ENCODE results near the gene GCK. TPM values are rescaled to one million over a fixed set of nuclear protein-coding genes. Genes with fewer than 3 reads are reported as not detected.

The GCK gene
- total RNA-seq, 1 experiment from 2014 or later = not detected

DNA sequence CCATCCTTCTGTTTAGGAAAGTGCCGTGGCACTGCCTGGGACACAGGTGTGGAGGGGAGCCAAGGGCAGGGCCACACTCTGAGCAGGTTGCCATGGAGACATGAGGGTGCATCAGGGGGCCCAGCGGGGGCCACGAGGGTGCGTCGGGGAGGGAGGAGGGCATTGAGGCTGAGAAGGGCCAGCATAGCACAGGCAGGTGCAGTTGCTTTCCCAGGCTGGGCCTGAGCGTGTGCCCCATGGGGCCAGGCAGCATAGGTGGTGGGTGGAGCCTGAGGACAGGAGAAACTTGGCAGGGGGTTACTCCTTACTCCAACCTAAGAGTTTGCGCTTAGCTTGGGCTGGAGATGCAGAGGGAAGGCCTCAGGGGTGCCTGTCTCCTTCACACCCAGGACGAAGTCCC lies 26.8 kb upstream of the GCK start:
- Mint-ChIP-seq H3K9me3 (ENCODE audit: low read depth, unreplicated experiment) (no peaks in the 10 kb centered on the region), H3K4me3 (ENCODE audit: low read depth, unreplicated experiment) (no peak overlapping the region), H3K4me1 (ENCODE audit: low read depth, unreplicated experiment) (no peaks in the 10 kb centered on the region), H3K36me3 (ENCODE audit: insufficient read depth, unreplicated experiment) (peaks cover 8% of the 10 kb centered on the region), H3K27me3 (ENCODE audit: unreplicated experiment) (peaks cover 25% of the 10 kb centered on the region), H3K27ac (ENCODE audit: unreplicated experiment) (no peak overlapping the region)
- CTCF ChIA-PET = no interaction called here
- intact Hi-C loops (cut with micrococcal nuclease; ENCODE audit: unreplicated experiment) = no loop called here
- no TSS peak for BruUV-seq (replicated peaks)
- no peak for DNase-seq
- TF ChIP-seq, protein P1, sequence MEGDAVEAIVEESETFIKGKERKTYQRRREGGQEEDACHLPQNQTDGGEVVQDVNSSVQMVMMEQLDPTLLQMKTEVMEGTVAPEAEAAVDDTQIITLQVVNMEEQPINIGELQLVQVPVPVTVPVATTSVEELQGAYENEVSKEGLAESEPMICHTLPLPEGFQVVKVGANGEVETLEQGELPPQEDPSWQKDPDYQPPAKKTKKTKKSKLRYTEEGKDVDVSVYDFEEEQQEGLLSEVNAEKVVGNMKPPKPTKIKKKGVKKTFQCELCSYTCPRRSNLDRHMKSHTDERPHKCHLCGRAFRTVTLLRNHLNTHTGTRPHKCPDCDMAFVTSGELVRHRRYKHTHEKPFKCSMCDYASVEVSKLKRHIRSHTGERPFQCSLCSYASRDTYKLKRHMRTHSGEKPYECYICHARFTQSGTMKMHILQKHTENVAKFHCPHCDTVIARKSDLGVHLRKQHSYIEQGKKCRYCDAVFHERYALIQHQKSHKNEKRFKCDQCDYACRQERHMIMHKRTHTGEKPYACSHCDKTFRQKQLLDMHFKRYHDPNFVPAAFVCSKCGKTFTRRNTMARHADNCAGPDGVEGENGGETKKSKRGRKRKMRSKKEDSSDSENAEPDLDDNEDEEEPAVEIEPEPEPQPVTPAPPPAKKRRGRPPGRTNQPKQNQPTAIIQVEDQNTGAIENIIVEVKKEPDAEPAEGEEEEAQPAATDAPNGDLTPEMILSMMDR (IDR thresholded peaks at IDR 0.05; ENCODE audit: unreplicated experiment) = no peak

DNA sequence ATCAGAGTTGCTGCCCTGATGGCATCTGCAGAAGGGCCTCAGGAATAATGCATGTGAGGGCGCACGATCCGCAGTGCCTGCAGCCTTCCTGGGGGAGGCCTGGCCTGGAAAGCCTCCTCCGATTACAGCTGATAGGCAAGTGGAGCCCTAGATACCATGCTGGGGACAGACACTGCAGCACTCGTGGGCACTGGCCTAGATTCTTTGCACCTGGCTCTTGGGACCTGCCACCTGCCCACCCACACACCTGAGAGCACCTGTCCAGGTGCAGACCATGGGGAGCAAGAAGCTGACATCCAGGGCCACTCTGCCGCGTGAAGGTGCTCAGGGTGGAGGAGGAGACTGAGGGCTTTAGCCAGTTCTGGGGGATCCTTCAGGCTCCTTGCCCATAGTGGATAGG lies 26.3 kb upstream of the GCK start:
- BruUV-seq (replicated peaks) = no TSS peak
- intact Hi-C loops (cut with micrococcal nuclease; ENCODE audit: unreplicated experiment) = no loop called here
- no peaks in the 10 kb centered on the region for H3K4me1 Mint-ChIP-seq (ENCODE audit: low read depth, unreplicated experiment)
- no peaks in the 10 kb centered on the region for H3K9me3 Mint-ChIP-seq (ENCODE audit: low read depth, unreplicated experiment)
- peaks cover 10% of the 10 kb centered on the region for H3K36me3 Mint-ChIP-seq (ENCODE audit: insufficient read depth, unreplicated experiment)
- H3K4me3 Mint-ChIP-seq (ENCODE audit: low read depth, unreplicated experiment) = no peak overlapping the region
- no peak overlapping the region for H3K27ac Mint-ChIP-seq (ENCODE audit: unreplicated experiment)
- peaks cover 25% of the 10 kb centered on the region for H3K27me3 Mint-ChIP-seq (ENCODE audit: unreplicated experiment)
- CTCF ChIA-PET = no interaction called here
- DNase-seq = no peak
- TF ChIP-seq, protein P1 (IDR thresholded peaks at IDR 0.05; ENCODE audit: unreplicated experiment) = no peak

DNA sequence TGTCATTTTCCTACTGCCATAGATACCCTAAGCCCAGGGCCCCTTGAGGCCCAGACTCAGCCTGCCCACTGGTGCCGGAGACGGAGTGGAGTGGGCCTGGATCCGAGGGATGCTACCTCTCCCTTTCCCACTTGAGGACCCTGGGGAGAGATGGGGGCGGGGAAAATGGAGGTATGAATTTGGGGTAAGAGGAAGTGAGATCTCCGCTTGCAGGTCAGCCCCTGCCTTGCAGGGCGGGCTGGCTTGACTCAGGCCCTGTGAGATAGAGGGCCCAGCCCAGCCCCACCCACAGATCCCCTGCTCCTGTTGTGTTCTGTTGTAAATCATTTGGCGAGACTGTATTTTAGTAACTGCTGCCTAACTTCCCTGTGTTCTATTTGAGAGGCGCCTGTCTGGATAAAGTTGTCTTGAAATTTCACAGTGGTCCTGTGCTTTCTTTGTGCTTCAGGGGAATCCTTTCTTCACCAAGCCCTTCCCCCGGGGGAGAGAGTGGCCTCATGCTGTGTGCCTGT lies 24.7 kb upstream of the GCK start:
- TF ChIP-seq, protein P1 (IDR thresholded peaks at IDR 0.05; ENCODE audit: unreplicated experiment) = no peak
- intact Hi-C loops (cut with micrococcal nuclease; ENCODE audit: unreplicated experiment) = no loop called here
- no peak overlapping the region for H3K4me3 Mint-ChIP-seq (ENCODE audit: low read depth, unreplicated experiment)
- BruUV-seq (replicated peaks) = no TSS peak
- H3K4me1 Mint-ChIP-seq (ENCODE audit: low read depth, unreplicated experiment) = no peaks in the 10 kb centered on the region
- CTCF ChIA-PET = interaction anchor here (0.6 to 2.3 kb wide), 5 partner anchors 13 to 96 kb away, joined by 3 to 6 read pairs (median 3); partner anchors contain the start of gene YKT6
- no peaks in the 10 kb centered on the region for H3K9me3 Mint-ChIP-seq (ENCODE audit: low read depth, unreplicated experiment)
- H3K27me3 Mint-ChIP-seq (ENCODE audit: unreplicated experiment) = peaks cover 25% of the 10 kb centered on the region
- H3K36me3 Mint-ChIP-seq (ENCODE audit: insufficient read depth, unreplicated experiment) = peaks cover 22% of the 10 kb centered on the region
- H3K27ac Mint-ChIP-seq (ENCODE audit: unreplicated experiment) = no peak overlapping the region
- no peak for DNase-seq

GRCh38 chr7:44213206-44213876 lies 24.1 kb upstream of the GCK start:
- H3K27ac Mint-ChIP-seq (ENCODE audit: unreplicated experiment) = no peak overlapping the region
- peaks cover 27% of the 10 kb centered on the region for H3K36me3 Mint-ChIP-seq (ENCODE audit: insufficient read depth, unreplicated experiment)
- TSS peak; percentile 7 for BruUV-seq (replicated peaks)
- CTCF ChIA-PET = interaction anchor here (1.1 to 2.3 kb wide), 3 partner anchors 13 to 82 kb away, joined by 3 to 6 read pairs (median 3); partner anchors contain the start of gene YKT6
- intact Hi-C loops (cut with micrococcal nuclease; ENCODE audit: unreplicated experiment) = no loop called here
- no peaks in the 10 kb centered on the region for H3K4me1 Mint-ChIP-seq (ENCODE audit: low read depth, unreplicated experiment)
- H3K9me3 Mint-ChIP-seq (ENCODE audit: low read depth, unreplicated experiment) = no peaks in the 10 kb centered on the region
- DNase-seq = no peak
- TF ChIP-seq, protein P1 (IDR thresholded peaks at IDR 0.05; ENCODE audit: unreplicated experiment) = no peak
- no peak overlapping the region for H3K4me3 Mint-ChIP-seq (ENCODE audit: low read depth, unreplicated experiment)
- H3K27me3 Mint-ChIP-seq (ENCODE audit: unreplicated experiment) = peaks cover 20% of the 10 kb centered on the region

All from Calu3 (cell line).